HEK293T (cell line): ENCODE results near the gene PARVB.
"Not testable (repeated sequence)": the region's sequence is repeated elsewhere in the genome, so short reads cannot be mapped to it uniquely, and the experiment has no call there.

Experiments used
- CTCF ChIA-PET: fragments of 350-600 bp; formaldehyde crosslinking; extraction: SDS; loops from one replicate; lab custom pipeline; 2021; ENCODE audit warnings: antibody characterized with exemption, inconsistent platforms; lab: Yijun Ruan, JAX
- POLR2A ChIA-PET: fragments of 350-600 bp; formaldehyde crosslinking; extraction: SDS; loops from one replicate; lab custom pipeline; 2020; ENCODE audit warnings: antibody characterized with exemption, inconsistent platforms; lab: Yijun Ruan, JAX
- DNase-seq: peaks from one replicate; pipeline ENCODE4 v3.0.0; 2012; ENCODE audit warnings: mixed read lengths; ENCODE audit errors: extremely low spot score
- ARNT ChIP-seq: fragments of 450-650 bp; IDR thresholded peaks from 2 replicates; pipeline ENCODE4 v1.6.1; 2017; ENCODE audit warnings: mild to moderate bottlenecking
- BHLHE40 ChIP-seq: fragments of 450-650 bp; IDR thresholded peaks from 2 replicates; pipeline ENCODE4 v1.6.1; 2016; ENCODE audit warnings: mild to moderate bottlenecking, moderate library complexity, borderline replicate concordance
- CTBP1 ChIP-seq: fragments of 450-650 bp; IDR thresholded peaks from 2 replicates; pipeline ENCODE4 v1.6.1; 2016; ENCODE audit warnings: borderline replicate concordance
- ELF4 ChIP-seq: fragments of 450-650 bp; IDR thresholded peaks from 2 replicates; pipeline ENCODE4 v1.6.1; 2017; ENCODE audit warnings: antibody characterized with exemption
- FOXA1 ChIP-seq: fragments of 450-650 bp; IDR thresholded peaks from 2 replicates; pipeline ENCODE4 v1.6.1; 2016; ENCODE audit warnings: mild to moderate bottlenecking
- FOXK2 ChIP-seq: fragments of 450-650 bp; IDR thresholded peaks from 2 replicates; pipeline ENCODE4 v1.6.1; 2016; ENCODE audit warnings: mild to moderate bottlenecking
- FOXM1 ChIP-seq: fragments of 450-650 bp; IDR thresholded peaks from 2 replicates; pipeline ENCODE4 v1.6.1; 2017; ENCODE audit warnings: mild to moderate bottlenecking, borderline replicate concordance
- HDGF ChIP-seq: fragments of 450-650 bp; IDR thresholded peaks from 2 replicates; pipeline ENCODE4 v1.6.1; 2017; ENCODE audit warnings: antibody characterized with exemption, borderline replicate concordance
- L3MBTL2 ChIP-seq: fragments of 450-650 bp; conservative IDR thresholded peaks from 2 replicates; pipeline ENCODE4 v1.6.1; 2016; ENCODE audit warnings: mild to moderate bottlenecking
- LEF1 ChIP-seq: fragments of 450-650 bp; IDR thresholded peaks from 2 replicates; pipeline ENCODE4 v1.6.1; 2017; ENCODE audit warnings: mild to moderate bottlenecking, borderline replicate concordance
- NFRKB ChIP-seq: fragments of 450-650 bp; IDR thresholded peaks from 2 replicates; pipeline ENCODE4 v1.6.1; 2016; ENCODE audit warnings: mild to moderate bottlenecking, moderate library complexity
- PKNOX1 ChIP-seq: fragments of 450-650 bp; IDR thresholded peaks from 2 replicates; pipeline ENCODE4 v1.6.1; 2016
- SP1 ChIP-seq: fragments of 450-650 bp; IDR thresholded peaks from 2 replicates; pipeline ENCODE4 v1.6.1; 2017
- SUZ12 ChIP-seq: fragments of 450-650 bp; IDR thresholded peaks from 2 replicates; pipeline ENCODE4 v1.6.1; 2016; ENCODE audit warnings: mild to moderate bottlenecking
- TARDBP ChIP-seq: fragments of 450-650 bp; IDR thresholded peaks from 2 replicates; pipeline ENCODE4 v1.6.1; 2016
- ZNF384 ChIP-seq: fragments of 450-650 bp; IDR thresholded peaks from 2 replicates; pipeline ENCODE4 v1.6.1; 2016

Gene PARVB

GRCh38 chr22:44108806-44109385 is 84.8 kb downstream of the PARVB start:
- ChIA-PET POLR2A (no interaction called here), CTCF (no interaction called here)
- DNase-seq = no peak
- TF ChIP-seq FOXK2 = no peak
- TF ChIP-seq HDGF = no peak
- no peak for TF ChIP-seq NFRKB
- TF ChIP-seq L3MBTL2 = no peak
- no peak for TF ChIP-seq ARNT
- no peak for TF ChIP-seq PKNOX1
- no peak for TF ChIP-seq ELF4
- TF ChIP-seq TARDBP = no peak
- TF ChIP-seq SP1 = no peak

- POLR2A ChIA-PET = no interaction called here
- no peak for DNase-seq
- CTCF ChIA-PET = no interaction called here
- TF ChIP-seq FOXM1 (no peak), ELF4 (no peak), FOXA1 (no peak), L3MBTL2 (no peak), NFRKB (no peak), PKNOX1 (no peak), ZNF384 (no peak), BHLHE40 (no peak), CTBP1 (no peak), HDGF (no peak), LEF1 (no peak), SP1 (no peak), TARDBP (no peak), SUZ12 (no peak), FOXK2 (no peak), ARNT (no peak)
Measured at GRCh38 chr22:44109416-44109815, 85.3 kb downstream of the PARVB start.

GRCh38 chr22:44110656-44111055 is 86.6 kb downstream of the PARVB start:
- DNase-seq, POLR2A ChIA-PET, CTCF ChIA-PET: not testable (repeated sequence)

- ChIA-PET POLR2A (no interaction called here), CTCF (no interaction called here)
- TF ChIP-seq CTBP1 (no peak), PKNOX1 (no peak), BHLHE40 (no peak), NFRKB (no peak), ELF4 (no peak), SP1 (no peak), ARNT (no peak), FOXM1 (no peak), HDGF (no peak), SUZ12 (no peak), LEF1 (no peak), ZNF384 (no peak), FOXK2 (no peak), TARDBP (no peak), FOXA1 (no peak), L3MBTL2 (no peak)
- DNase-seq = no peak
Measured at GRCh38 chr22:44111562-44112155, 87.6 kb downstream of the PARVB start.

GRCh38 chr22:44112191-44112590 is 88.1 kb downstream of the PARVB start:
- ChIA-PET POLR2A (no interaction called here), CTCF (no interaction called here)
- DNase-seq = no peak
- TF ChIP-seq FOXM1 (no peak), PKNOX1 (no peak), ELF4 (no peak), SUZ12 (no peak), BHLHE40 (no peak)

- POLR2A ChIA-PET = no interaction called here
- TF ChIP-seq SUZ12 (no peak), SP1 (no peak), TARDBP (no peak), L3MBTL2 (no peak), ELF4 (no peak), FOXK2 (no peak), ZNF384 (no peak), HDGF (no peak)
- DNase-seq = no peak
- CTCF ChIA-PET = no interaction called here
Measured at GRCh38 chr22:44116331-44116730, 92.2 kb downstream of the PARVB start.
